ENCODE results near the gene GSTCD.
"Not testable (repeated sequence)": the region's sequence is repeated elsewhere in the genome, so short reads cannot be mapped to it uniquely, and the experiment has no call there.

DNA sequence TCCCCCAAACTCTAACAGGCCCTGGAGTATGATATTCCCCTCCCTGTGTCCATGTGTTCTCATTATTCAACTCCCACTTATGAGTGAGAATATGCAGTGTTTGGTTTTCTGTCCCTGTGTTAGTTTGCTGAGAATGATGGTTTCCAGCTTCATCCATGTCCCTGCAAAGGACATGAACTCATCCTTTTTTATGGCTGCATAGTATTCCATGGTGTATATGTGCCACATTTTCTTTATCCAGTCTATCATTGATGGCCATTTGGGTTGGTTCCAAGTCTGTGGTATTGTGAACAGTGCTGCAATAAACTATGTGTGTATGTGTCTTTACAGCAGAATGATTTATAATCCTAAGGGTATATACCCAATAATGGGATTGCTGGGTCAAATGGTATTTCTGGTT is 61.9 kb downstream of the GSTCD start:
- TF ChIP-seq, protein P1, sequence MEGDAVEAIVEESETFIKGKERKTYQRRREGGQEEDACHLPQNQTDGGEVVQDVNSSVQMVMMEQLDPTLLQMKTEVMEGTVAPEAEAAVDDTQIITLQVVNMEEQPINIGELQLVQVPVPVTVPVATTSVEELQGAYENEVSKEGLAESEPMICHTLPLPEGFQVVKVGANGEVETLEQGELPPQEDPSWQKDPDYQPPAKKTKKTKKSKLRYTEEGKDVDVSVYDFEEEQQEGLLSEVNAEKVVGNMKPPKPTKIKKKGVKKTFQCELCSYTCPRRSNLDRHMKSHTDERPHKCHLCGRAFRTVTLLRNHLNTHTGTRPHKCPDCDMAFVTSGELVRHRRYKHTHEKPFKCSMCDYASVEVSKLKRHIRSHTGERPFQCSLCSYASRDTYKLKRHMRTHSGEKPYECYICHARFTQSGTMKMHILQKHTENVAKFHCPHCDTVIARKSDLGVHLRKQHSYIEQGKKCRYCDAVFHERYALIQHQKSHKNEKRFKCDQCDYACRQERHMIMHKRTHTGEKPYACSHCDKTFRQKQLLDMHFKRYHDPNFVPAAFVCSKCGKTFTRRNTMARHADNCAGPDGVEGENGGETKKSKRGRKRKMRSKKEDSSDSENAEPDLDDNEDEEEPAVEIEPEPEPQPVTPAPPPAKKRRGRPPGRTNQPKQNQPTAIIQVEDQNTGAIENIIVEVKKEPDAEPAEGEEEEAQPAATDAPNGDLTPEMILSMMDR (IDR thresholded peaks at IDR 0.05): not testable (repeated sequence)
- not testable (repeated sequence) for TF ChIP-seq EZH2 (IDR thresholded peaks at IDR 0.05; ENCODE audit: borderline replicate concordance, insufficient read depth, low read depth, low read length, poor library complexity, severe bottlenecking)

Data from B cell (primary cell).